Brain microvascular endothelial cell (primary cell): Measurements from ENCODE around the gene PLCD3.

Experiments used
- DNase-seq: peaks from one replicate; pipeline ENCODE4 v3.0.0-alpha.2; 2020
- H3K27ac ChIP-seq: fragments of 250-450 bp; sonication (Bioruptor Pico); 2 replicates; pipeline ENCODE4 v1.5.1; 2020; ENCODE audit warnings: mild to moderate bottlenecking, moderate library complexity
- H3K27me3 ChIP-seq: fragments of 250-450 bp; sonication (Bioruptor Pico); replicated peaks from 2 replicates; pipeline ENCODE4 v1.5.1; 2020; ENCODE audit warnings: mild to moderate bottlenecking
- H3K36me3 ChIP-seq: fragments of 250-450 bp; sonication (Bioruptor Pico); replicated peaks from 2 replicates; pipeline ENCODE4 v1.5.1; 2020; ENCODE audit warnings: mild to moderate bottlenecking
- H3K4me3 ChIP-seq: 2 replicates; pipeline ENCODE4 v1.5.1; 2011; ENCODE audit warnings: low read depth, mild to moderate bottlenecking, control low read depth, low read length, moderate library complexity
- in situ Hi-C: cut with HindIII; loops from 2 replicates; pipeline ENCODE4 v1.10.0; 2017; ENCODE audit warnings: low sequenced_read_pairs, low pct_ligation_motif_present
- TF ChIP-seq, protein P1 (sequence below): IDR thresholded peaks from 2 replicates; pipeline ENCODE4 v1.5.1; 2011; ENCODE audit warnings: low read depth, mild to moderate bottlenecking, moderate library complexity, low read length, control low read depth, inconsistent platforms; ENCODE audit errors: missing control alignments

PLCD3 gene

DNA sequence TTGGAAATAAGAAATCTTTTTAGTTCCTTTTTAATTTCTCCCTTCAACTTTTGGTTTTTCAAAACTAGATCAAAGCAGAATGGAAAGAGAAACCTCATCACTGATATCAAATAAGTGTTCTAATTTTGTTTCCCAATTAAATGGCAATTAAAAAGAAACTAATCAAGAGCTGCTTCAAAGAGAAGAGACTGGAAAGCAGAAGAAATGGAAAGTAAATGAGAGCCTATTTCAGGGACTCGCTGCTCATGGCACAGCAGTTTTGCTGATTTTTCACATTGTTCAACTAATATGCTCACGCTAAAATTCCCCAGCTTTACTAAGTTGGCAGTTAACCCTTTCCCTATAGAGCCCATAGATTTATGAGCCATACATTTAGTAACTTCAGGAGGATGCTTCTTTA, 64.7 kb downstream of the PLCD3 start:
- no peak for DNase-seq
- TF ChIP-seq, protein P1, sequence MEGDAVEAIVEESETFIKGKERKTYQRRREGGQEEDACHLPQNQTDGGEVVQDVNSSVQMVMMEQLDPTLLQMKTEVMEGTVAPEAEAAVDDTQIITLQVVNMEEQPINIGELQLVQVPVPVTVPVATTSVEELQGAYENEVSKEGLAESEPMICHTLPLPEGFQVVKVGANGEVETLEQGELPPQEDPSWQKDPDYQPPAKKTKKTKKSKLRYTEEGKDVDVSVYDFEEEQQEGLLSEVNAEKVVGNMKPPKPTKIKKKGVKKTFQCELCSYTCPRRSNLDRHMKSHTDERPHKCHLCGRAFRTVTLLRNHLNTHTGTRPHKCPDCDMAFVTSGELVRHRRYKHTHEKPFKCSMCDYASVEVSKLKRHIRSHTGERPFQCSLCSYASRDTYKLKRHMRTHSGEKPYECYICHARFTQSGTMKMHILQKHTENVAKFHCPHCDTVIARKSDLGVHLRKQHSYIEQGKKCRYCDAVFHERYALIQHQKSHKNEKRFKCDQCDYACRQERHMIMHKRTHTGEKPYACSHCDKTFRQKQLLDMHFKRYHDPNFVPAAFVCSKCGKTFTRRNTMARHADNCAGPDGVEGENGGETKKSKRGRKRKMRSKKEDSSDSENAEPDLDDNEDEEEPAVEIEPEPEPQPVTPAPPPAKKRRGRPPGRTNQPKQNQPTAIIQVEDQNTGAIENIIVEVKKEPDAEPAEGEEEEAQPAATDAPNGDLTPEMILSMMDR = no peak
- Histone ChIP-seq H3K27me3 (no peaks in the 10 kb centered on the region), H3K4me3 (no peak overlapping the region), H3K27ac (no peak overlapping the region), H3K36me3 (peaks cover 10% of the 10 kb centered on the region)
- in situ Hi-C loops = no loop called here

DNA sequence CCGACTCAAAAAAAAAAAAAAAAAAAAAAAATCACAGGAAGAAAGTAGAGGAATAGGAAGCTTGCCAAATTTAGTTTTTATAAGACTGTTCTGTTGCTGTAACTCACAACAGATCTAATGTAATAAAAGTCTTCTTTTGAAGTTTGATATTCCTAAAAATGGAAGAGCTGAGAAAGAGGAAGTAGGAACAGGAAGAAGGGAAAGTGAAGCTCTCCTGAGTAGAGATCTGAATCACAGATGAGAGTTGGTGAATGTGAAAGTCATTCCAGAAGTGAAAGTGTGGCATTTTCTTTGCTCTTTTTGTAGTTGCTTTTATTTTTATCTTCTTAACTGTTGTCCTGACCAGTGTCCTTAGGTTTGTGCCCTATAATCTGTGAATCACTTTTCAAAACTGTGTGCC, 69.1 kb downstream of the PLCD3 start:
- TF ChIP-seq, protein P1 = no peak
- in situ Hi-C loops = no loop called here
- DNase-seq = no peak
- Histone ChIP-seq H3K36me3 (peaks cover 5% of the 10 kb centered on the region), H3K4me3 (no peak overlapping the region), H3K27me3 (no peaks in the 10 kb centered on the region), H3K27ac (no peak overlapping the region)

DNA sequence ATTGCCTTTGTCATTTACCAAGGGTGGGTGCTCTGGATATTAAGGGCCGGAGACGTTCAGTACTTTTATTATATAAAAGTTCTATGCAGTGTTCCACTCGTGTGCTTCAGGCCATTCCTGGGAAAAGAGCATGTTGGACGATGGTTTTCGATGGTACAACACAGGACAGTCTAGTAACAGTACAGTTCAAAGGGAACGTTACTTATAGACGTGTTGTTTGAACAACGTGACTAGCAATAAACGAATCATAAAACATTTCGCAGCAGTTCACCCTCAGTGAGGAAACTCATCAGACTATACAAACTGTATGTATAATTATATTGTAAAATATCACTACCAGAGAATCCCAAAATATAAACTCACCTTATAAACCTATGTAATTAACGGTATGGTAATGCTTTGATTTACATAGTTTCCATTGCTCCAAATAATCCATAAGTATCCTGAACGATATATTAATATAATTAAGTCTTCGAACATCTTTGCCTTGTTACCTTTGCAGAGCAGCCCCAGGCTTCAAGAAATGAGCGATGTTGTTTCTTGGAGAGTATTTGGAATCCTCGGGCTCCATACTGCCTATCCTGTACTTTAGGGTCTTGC, 70.6 kb downstream of the PLCD3 start:
- DNase-seq = no peak
- peak overlapping the region; percentile 100 for H3K4me3 ChIP-seq
- in situ Hi-C loops = no loop called here
- H3K36me3 ChIP-seq = no peaks in the 10 kb centered on the region
- H3K27me3 ChIP-seq = no peaks in the 10 kb centered on the region
- TF ChIP-seq, protein P1 = no peak
- peak overlapping the region; percentile 99 for H3K27ac ChIP-seq

DNA sequence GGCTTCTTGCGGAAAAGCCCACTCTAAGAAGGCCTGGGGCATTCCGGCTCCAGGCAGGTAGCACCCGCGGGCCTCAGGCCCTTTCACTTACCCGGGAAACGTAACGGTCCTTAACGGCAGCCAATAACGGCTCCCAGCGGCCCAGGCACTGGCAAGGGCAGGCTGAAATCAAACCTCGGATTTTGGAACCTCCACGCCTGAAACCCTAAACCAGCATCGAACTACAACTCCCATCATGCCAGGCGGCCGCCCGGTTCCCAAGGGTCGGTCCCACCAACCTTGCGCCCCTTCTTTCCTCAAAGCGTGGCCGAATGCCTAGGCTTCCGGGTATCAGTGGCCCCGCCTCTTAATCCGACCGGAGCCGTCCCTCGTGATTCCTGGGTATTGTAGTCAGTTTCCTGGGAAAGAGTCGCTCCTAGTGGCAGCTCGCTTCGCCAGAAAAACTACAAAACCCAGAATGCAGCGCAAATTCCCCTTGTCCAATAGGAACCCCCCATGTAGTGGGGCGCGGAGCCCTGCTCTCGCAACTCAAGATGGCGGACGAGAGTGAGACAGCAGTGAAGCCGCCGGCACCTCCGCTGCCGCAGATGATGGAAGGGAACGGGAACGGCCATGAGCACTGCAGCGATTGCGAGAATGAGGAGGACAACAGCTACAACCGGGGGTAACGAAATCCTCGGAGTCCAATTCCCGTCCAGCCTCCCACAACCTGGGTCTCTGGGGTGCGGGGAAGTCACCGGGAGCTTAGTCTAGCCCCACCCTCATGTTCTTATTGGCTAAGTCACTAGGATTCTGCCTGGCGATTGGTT, 71.3 kb downstream of the PLCD3 start, which contains the start of gene NMT1:
NMT1 (plus strand) TSS at position 521 of the 809 bp plus-strand sequence; CDS start at position 534, 13 bp downstream.
- Histone ChIP-seq H3K36me3 (no peaks in the 10 kb centered on the region), H3K4me3 (peak within 1 kb of the TSS; percentile 100), H3K27ac (peak within 1 kb of the TSS; percentile 99), H3K27me3 (no peaks in the 10 kb centered on the region)
- TF ChIP-seq, protein P1 = peak; percentile 3
- DNase-seq = peak; percentile 100
- in situ Hi-C loops = no loop called here

DNA sequence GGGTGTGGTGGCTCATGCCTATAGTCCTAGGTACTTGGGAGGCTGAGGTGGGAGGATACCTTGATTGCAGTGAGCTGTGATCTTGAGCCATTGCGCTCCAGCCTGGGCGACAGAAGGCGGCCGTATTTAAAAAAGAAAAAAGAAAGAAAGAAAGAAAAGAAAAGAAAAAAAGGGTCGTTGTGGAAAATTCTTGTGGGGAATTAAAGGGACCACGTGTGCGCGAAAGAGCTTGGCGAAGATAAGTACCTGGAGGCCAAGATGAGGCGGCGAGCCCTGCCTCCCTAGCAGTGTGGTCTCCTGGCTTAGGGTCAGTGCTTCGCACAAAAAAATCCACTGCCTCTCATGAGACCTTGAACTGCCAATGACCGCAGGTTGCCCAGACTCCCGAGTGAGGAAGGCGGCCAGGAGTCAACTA, 71.9 kb downstream of the PLCD3 start:
- H3K4me3 ChIP-seq = peak overlapping the region; percentile 100
- TF ChIP-seq, protein P1 = no peak
- in situ Hi-C loops = no loop called here
- peak overlapping the region; percentile 99 for H3K27ac ChIP-seq
- H3K27me3 ChIP-seq = no peaks in the 10 kb centered on the region
- H3K36me3 ChIP-seq = no peaks in the 10 kb centered on the region
- DNase-seq = no peak
